Ovary (tissue), 3 donors: ENCODE results near the gene ARHGAP12.

Experiments
- EP300 ChIP-seq: sonication (generic); formaldehyde crosslinking; IDR thresholded peaks from one replicate; pipeline ENCODE4 v1.6.1; 2017; ENCODE audit warnings: antibody characterized with exemption
- POLR2A ChIP-seq: fragments of 450-650 bp; IDR thresholded peaks from one replicate; pipeline ENCODE4 v1.6.1; 2017; ENCODE audit warnings: antibody characterized with exemption, mild to moderate bottlenecking, moderate library complexity
- TF ChIP-seq, protein P1 (sequence below), 3 donors: fragments of 450-650 bp in 2 of 3; fragments of 200-600 bp in 1 of 3; IDR thresholded peaks; one replicate each; pipeline versions ENCODE4 v1.5.1 to v1.8.0; 2016 to 2022; ENCODE audit warnings: antibody characterized with exemption in 3 of 3, mild to moderate bottlenecking in 1 of 3
- donor health status: DM: no; HTN: no; CAD: no.

DNA sequence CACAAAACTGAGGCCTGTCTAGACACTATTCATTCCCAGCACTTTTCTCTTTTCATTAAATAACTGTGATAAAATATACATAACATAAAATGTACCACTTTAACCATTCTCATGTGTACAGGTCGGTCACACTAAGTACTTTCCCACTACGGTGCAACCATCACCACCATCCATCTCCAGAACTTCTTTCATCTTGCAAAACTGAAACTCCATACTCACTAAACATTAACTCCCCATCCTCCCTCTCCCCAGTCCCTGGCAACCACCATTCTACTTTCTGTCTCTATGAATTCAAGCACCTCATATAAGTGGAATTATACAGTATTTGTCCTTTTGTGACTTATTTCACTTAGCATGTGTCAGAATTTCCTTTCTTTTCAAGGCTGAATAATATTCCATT lies 53.0 kb downstream of the ARHGAP12 start:
- TF ChIP-seq, protein P1, sequence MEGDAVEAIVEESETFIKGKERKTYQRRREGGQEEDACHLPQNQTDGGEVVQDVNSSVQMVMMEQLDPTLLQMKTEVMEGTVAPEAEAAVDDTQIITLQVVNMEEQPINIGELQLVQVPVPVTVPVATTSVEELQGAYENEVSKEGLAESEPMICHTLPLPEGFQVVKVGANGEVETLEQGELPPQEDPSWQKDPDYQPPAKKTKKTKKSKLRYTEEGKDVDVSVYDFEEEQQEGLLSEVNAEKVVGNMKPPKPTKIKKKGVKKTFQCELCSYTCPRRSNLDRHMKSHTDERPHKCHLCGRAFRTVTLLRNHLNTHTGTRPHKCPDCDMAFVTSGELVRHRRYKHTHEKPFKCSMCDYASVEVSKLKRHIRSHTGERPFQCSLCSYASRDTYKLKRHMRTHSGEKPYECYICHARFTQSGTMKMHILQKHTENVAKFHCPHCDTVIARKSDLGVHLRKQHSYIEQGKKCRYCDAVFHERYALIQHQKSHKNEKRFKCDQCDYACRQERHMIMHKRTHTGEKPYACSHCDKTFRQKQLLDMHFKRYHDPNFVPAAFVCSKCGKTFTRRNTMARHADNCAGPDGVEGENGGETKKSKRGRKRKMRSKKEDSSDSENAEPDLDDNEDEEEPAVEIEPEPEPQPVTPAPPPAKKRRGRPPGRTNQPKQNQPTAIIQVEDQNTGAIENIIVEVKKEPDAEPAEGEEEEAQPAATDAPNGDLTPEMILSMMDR (IDR thresholded peaks at IDR 0.05) = no peak
- TF ChIP-seq POLR2A (no peak), EP300 (no peak)
